ENCODE data around the gene CD1C. TPM values are rescaled to one million over a fixed set of nuclear protein-coding genes. Genes with fewer than 3 reads are reported as not detected.
"Not testable (repeated sequence)": the region's sequence is repeated elsewhere in the genome, so short reads cannot be mapped to it uniquely, and the experiment has no call there.

The CD1C gene
- polyA plus RNA-seq (2012; ENCODE audit: insufficient read depth, insufficient read length), result 23.2 TPM

DNA sequence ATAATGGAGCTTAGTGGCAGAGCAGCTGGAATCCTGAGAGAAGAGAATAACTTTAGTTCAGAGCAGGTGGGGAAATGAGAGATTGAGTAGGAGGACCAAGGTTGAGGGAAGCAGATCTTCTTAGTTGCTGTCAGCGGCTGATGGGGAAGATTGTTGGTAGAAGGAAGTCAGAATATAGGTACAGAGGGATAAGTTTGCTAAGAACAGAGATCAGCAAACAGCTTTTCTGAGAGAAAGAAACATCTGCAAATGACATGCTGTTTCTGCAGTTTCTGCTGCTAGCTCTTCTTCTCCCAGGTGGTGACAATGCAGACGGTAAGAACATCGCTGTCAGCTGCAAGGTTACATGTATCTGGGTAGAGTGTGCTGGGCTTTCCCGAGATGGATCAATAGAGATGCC is at the start of gene CD1C:
Gene CD1C, plus strand, starts transcription at position 113 of the 400 bp plus-strand sequence. Its CDS starts 142 bp downstream, at position 255.
- DNase-seq (ENCODE audit: low read depth, low spot score), result peak; percentile 66
- H3K4me3 ChIP-seq (ENCODE audit: low read length), result peak within 1 kb of the TSS; percentile 47

DNA sequence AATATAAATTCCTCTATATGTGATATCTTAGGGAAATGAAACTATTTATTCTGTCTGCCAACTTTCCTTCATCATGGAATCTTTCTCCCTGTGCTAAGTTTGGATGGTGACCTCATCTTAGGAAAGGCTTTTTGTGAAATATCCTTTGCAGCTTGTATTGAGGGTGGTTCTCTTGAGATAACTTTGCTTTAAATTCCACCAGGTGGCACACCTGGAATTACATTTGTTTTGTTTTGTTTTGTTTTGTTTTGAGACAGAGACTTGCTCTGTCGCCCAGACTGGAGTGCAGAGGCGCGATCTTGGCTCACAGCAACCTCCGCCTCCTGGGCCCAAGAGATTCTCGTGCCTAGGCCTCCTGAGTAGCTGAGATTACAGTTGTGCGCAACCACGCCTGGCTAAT is 43.1 kb upstream of the CD1C start:
- peak; percentile 90 for DNase-seq (ENCODE audit: low read depth, low spot score)

DNA sequence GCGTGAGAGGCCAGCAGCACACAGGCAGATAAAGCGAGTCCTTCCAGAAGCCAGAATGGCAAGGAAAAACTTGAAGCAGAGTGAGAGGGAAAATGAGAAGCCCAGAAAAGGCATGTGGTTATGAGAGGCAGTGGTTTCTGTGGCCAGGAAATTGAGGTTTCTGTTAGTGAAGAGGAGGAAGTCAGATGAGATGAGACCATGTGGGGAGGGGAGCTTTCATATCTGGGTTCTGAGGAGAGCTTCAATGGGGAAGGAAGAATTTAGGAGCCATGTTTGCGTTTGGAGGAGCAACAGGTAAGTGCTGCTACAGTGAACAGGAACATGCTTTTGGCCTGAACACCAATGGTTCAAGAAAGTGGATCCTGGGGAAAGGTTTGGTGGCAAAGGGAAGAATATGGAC is 41.6 kb upstream of the CD1C start:
- H3K4me3 ChIP-seq (ENCODE audit: low read length), result peak overlapping the region; percentile 17; the same call in 1 of the 2 replicates
- peak; percentile 99 for DNase-seq (ENCODE audit: low read depth, low spot score)

More for the DNA sequence above, 43.1 kb upstream of the CD1C start:
- H3K4me3 ChIP-seq (ENCODE audit: low read length), result no peak overlapping the region

DNA sequence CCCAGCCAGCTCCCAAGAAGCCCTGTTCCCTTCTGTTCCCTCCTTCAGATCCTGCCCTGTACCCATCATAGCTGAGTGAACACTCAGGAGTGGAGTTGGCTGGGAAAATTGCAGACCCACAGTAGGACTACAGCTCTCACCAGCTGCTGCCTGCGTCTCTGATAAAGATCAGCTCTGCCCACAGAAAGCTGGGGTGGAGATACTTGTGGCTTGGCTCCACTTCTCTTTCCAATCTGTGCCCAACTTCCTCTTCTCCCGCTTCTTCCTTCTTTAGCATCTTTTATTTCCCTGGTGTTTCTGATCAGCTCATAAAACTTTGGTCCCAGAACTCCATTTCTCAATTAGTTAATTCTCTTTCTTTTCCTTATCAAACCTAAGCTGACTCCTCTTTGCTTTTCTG is 41.0 kb upstream of the CD1C start:
- H3K4me3 ChIP-seq (ENCODE audit: low read length), result peak overlapping the region; percentile 14

DNA sequence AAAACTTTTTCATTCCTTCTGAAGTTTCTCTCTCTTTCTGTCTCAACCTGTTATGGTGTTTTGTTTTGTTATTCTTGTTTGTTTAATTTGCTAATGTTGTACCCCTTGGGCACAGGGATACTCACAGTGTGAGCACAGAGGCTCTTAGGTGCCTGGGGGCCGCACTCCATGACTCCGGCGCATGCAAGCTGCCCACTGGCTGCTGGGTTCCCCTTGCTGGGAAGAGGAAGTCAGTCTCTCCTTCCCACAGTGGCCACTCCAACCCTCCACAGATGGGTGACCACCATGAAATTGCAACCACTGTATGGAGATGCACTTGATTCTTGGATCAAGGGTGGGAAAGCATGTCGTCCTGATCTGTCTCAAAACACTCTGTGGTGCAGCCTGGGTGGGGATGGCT is 40.1 kb upstream of the CD1C start:
- peak overlapping the region; percentile 14; the same call in 1 of the 2 replicates for H3K4me3 ChIP-seq (ENCODE audit: low read length)
- DNase-seq (ENCODE audit: low read depth, low spot score), result no peak

More for the DNA sequence above, 41.0 kb upstream of the CD1C start:
- peak; percentile 77 for DNase-seq (ENCODE audit: low read depth, low spot score)

DNA sequence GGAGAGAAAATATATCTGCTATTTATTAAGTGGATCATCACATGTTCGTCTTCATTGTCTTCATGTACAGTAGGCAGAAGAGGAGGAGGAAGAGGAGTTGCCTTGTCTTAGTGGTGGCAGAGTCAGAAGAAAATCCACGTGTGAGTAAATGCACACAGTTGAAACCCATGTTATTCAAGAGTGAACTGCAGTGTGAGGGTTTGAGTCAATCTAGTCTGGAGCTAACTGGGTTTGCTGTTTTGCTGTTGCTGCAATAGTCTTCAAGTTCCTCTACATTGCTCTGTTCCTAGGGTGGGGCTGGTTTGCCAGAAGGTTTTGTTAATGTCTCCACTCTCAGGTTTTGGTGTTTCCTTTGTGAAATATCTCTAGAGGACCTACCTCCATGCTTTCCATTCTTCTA is 38.6 kb upstream of the CD1C start:
- DNase-seq (ENCODE audit: low read depth, low spot score), result peak; percentile 67

DNA sequence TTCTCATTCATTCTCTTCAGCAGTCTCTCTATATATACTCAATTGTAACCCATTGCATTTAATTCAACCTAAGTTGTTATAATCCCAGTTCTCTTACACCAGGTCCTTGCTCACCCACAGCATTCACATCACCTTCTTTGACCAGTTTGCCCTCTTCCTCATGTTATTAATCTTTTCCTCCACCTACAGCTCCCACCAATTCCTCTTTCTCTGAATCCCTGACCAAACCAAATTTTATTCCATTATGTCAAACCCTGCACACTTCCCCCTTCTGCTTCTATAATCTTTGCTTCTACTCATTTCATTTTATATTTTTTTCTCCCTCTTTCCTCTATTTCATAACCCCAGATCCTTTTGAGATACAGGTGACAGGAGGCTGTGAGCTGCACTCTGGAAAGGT is 34.1 kb upstream of the CD1C start:
- no peak for DNase-seq (ENCODE audit: low read depth, low spot score)
- H3K4me3 ChIP-seq (ENCODE audit: low read length), result no peak overlapping the region

More for the DNA sequence above, 38.6 kb upstream of the CD1C start:
- no peak overlapping the region for H3K4me3 ChIP-seq (ENCODE audit: low read length)

DNA sequence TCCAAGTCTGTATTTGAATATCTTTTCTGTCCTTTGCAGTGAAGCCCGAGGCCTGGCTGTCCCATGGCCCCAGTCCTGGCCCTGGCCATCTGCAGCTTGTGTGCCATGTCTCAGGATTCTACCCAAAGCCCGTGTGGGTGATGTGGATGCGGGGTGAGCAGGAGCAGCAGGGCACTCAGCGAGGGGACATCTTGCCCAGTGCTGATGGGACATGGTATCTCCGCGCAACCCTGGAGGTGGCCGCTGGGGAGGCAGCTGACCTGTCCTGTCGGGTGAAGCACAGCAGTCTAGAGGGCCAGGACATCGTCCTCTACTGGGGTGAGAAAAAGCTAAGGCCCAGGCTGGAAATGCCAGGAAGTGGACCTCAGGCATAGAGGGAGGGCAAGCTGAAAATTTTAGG is 33.0 kb upstream of the CD1C start:
- DNase-seq (ENCODE audit: low read depth, low spot score); H3K4me3 ChIP-seq (ENCODE audit: low read length): not testable (repeated sequence)

DNA sequence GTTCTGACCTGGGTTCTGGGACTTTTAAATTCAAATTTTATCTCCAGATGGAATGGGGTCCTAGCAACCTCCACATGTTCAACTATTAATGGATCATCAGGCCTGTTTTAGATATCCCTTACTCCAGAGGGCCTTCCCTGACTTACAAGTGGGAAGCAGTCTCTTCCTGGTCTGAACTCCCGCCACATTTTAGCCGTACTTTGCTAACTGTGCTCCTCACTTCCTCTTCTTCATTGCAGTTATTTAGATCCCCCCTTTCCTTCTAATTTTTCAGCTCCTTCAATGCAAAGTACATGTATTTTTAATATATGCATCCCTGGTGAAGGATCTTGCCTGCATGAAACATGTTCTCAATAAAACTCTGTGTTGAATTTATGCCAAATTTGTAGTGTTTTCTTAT is 31.8 kb upstream of the CD1C start:
- no peak overlapping the region for H3K4me3 ChIP-seq (ENCODE audit: low read length)
- DNase-seq (ENCODE audit: low read depth, low spot score), result no peak

DNA sequence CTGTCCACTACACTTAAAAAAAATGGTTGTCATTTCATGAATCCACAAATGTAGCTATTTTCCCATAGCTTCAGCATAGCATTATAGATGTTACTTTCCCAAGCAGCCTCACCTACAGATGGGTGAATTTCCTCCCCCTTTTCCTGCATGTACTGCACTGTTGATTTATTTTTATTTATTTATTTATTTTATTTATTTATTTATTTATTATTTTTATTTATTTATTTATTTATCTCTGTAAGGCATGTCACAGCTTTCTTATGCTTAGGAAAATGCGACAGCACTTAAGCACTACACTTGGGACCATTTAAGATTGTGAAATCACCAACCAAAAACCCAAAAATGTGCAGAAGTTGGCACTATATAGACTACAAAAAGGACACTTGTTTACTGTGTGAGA is 30.6 kb upstream of the CD1C start:
- H3K4me3 ChIP-seq (ENCODE audit: low read length), result no peak overlapping the region
- DNase-seq (ENCODE audit: low read depth, low spot score), result no peak

DNA sequence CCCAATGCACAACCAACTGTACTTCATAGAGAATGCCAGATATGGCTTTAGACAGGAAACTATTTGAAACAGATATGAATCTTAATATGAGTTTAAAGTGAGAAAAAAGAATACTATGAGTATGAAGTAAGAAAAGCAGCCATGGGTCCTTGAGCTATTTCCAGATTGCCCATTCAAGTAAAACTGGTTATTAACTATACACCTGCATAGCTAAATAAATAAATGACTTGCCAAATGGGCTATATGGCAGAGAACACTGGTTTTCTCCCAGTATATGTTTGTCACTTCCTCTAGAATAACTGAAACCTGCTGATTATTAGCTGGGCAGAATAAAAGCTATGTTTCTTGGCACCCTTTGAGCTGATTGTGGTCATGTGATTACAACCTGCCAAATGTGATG is 17.0 kb upstream of the CD1C start:
- H3K4me3 ChIP-seq (ENCODE audit: low read length), result no peak overlapping the region
- no peak for DNase-seq (ENCODE audit: low read depth, low spot score)

DNA sequence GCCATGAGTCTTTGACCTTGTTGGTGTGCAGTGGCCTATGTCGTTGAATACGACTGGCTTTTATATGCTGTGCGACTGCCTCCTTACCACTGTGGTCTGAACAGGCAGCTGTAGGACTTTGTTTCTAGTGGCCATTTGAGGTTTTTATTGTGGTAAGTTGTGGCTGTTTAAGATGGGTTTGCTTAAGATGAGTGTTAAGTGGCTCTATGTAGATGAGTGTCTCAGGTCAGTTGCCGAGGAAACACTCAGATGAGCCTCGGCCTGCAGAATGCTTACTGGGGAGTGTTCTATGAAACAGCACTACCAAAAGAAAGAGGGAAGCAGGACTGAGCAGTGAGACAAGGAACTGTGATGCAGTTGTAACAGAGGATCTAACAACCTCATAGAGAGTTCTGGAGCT is 14.9 kb upstream of the CD1C start:
- peak; percentile 66 for DNase-seq (ENCODE audit: low read depth, low spot score)
- H3K4me3 ChIP-seq (ENCODE audit: low read length), result no peak overlapping the region; the same call in 1 of the 2 replicates

DNA sequence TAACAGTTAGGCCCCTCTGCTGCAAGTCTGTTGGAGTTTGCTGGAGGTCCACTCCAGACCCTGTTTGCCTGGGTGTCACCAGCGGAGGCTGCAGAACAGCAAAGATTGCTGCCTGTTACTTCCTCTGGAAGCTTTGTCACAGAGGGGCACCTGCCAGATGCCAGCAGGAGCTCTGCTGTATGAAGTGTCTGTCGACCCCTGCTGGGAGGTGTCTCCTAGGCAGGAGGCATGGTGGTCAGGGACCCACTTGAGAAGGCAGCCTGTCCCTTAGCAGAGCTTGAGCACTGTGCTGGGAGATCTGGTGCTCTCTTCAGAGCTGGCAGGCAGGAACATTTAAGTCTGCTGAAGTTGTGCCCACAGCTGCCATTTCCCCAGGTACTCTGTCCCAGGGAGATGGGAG is 7.3 kb upstream of the CD1C start:
- H3K4me3 ChIP-seq (ENCODE audit: low read length), result not testable (repeated sequence)
- DNase-seq (ENCODE audit: low read depth, low spot score), result peak; percentile 66

DNA sequence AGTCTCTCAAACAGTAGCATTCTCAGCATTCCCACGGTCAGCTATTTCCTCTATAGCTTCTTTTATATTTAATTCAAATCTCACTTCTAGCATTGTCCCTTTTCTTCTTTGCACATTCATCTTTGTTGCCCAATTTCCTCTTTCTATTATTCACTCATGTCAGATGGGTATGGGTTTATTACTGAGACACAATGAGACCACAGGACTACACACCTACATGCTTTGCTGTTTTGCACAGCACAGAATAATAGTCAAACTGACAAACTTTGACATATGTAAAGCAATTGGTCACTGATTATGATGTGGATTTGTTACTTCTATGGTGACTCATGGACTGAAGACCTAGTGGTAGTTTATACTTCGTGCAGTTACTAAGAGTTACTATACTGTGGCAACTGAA is 5.8 kb upstream of the CD1C start:
- no peak overlapping the region for H3K4me3 ChIP-seq (ENCODE audit: low read length)
- peak; percentile 57 for DNase-seq (ENCODE audit: low read depth, low spot score)

DNA sequence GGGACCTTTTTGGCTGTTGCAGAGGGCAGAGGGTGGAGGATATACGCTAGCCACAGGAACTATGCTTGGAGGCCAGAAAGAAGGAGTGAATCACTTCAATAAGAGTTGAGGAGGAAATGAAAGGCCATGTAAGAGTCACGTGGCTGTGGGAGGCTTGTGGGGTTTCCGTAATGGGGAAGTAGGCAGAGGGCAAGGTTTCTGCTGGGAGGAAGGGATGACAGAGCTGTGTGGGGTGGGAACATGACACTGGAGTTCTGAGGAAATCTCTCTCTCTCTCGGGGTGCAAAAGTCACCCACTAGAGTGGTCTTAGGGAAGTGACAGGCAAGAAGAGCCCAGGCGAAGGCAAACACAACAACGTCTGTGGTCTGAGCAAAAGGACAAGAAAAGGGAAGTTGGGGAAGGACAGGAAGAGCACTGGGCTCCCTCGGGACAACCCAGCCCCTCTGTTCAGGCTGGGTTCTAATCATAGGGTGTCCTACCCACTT is 3.9 kb upstream of the CD1C start:
- DNase-seq (ENCODE audit: low read depth, low spot score), result peak; percentile 88
- peak overlapping the region; percentile 39 for H3K4me3 ChIP-seq (ENCODE audit: low read length)

DNA sequence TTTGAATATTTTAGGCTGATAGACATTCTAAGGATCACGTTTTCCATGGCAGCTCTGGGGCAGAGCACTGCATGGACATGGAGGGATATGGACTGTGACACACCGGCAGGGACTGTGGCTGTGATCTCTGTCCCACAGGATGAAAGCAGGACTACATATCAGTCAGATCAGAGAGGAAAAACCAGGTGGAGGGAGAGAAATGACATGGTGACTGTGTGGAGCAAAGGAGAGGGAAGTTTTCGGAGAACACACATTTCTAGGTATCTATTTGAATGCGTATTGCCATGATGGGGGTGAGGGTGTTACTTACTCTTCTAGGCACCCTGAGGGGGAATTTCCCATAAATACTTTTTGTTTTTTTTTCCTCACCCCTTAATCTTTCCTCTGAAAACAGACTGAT is 3.2 kb upstream of the CD1C start:
- peak overlapping the region; percentile 39 for H3K4me3 ChIP-seq (ENCODE audit: low read length)
- DNase-seq (ENCODE audit: low read depth, low spot score), result no peak

DNA sequence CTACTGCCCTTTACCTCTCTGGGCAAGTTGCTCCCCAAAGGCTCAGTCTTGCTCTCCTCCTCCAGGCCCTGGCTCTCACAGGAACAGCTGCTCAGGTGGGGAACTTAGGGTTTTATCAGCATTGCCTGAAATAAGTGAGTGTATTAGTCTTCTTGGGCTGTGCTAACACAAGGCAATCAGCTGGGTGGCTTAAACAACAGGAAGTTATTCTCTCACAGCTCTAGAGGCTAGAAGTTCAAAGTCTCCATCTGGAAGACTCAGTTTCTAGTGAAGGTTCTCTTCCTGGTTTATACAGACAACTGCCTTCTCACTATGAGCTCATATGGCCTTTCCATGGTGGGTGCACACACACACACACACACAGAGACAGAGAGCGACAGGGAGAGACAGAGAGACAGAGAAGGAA is 2.8 kb upstream of the CD1C start:
- H3K4me3 ChIP-seq (ENCODE audit: low read length), result peak overlapping the region; percentile 39; the same call in 1 of the 2 replicates
- peak; percentile 88 for DNase-seq (ENCODE audit: low read depth, low spot score)

DNA sequence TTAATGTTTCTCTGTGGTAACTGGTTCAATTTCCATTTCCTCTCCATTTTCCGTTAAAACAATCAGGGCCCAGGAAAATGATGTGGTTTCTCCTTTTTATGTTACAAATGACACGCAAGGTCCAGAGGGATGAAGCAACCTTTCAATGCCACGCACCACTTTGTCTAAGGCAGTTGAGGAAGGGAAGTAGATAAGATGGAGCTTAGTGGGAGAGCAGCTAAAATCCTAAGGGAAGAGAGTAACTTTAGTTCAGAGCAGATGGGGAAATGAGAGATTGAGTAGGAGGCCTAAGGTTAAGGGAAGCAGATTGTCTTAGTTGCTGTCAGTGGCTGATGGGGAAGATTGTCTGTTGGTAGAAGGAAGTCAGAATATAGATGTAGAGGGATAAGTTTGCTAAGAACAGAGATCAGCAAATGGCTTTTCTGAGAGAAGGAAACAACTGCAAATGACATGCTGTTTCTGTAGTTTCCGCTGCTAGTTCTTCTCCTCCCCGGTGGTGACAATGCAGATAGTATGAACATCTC is 660 bp downstream of the CD1C start:
- H3K4me3 ChIP-seq (ENCODE audit: low read length), result peak overlapping the region; percentile 47
- peak; percentile 78 for DNase-seq (ENCODE audit: low read depth, low spot score)

DNA sequence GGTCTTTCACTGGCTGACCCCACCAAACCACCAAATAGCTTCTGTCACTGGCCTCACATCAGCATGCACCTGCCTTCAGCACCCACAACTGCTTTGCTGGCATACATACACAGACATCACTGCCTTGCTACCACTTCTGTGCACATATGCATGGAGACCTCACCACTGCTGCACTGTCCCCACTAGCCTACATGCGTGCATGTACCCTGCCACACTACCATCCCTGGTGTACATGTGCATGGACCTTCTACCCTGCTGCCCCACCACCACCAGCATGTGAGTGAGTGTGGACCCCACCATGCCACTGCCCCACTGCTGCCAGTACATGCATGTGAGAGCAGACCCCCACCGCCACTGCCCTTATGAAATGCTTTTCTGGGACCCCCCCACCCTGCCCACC is 6.1 kb downstream of the CD1C start:
- H3K4me3 ChIP-seq (ENCODE audit: low read length), result no peak overlapping the region
- DNase-seq (ENCODE audit: low read depth, low spot score), result no peak

DNA sequence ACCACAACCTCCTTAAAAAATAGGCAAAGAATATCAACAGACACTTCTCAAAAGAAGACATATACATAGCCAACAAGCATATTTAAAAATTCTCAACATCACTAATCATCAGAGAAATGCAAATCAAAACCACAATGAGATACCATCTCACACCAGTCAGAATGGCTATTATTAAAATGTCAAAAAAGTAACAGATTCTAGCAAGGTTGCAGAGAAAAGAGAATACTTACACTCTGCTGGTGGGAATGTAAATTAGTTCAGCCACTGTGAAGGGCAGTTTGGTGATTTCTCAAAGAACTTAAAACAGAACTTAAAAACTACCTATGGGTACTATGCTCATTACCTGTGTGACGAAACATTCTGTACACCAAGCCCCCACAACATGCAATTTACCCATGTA is 20.9 kb downstream of the CD1C start:
- DNase-seq (ENCODE audit: low read depth, low spot score), result no peak
- H3K4me3 ChIP-seq (ENCODE audit: low read length), result no peak overlapping the region

DNA sequence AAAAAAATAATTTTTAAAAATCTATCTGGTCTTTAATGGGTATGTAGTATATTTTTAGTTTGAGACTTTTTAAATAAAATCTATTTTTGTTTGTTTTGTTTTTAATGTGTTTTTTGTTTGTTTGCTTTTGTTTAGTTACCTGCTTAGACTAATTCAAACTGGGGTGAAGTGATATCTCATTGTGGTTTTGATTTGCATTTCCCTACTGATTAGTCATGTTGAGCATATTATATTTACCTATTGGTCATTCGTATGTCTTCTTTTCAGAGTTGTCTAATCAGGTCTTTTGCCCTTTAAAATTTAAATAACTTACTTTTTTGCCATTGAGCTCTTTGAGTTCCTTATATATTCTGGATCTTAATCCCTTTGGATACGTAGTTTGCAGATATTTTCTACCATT is 21.3 kb downstream of the CD1C start:
- DNase-seq (ENCODE audit: low read depth, low spot score), result no peak
- no peak overlapping the region for H3K4me3 ChIP-seq (ENCODE audit: low read length)
